ENCODE results near the gene PIP4K2C. TPM values are rescaled to one million over a fixed set of nuclear protein-coding genes. Genes with fewer than 3 reads are reported as not detected.
"Not testable (repeated sequence)": the region's sequence is repeated elsewhere in the genome, so short reads cannot be mapped to it uniquely, and the experiment has no call there.

Gene PIP4K2C
- polyA plus RNA-seq, 1 donor: 12.1 TPM

DNA sequence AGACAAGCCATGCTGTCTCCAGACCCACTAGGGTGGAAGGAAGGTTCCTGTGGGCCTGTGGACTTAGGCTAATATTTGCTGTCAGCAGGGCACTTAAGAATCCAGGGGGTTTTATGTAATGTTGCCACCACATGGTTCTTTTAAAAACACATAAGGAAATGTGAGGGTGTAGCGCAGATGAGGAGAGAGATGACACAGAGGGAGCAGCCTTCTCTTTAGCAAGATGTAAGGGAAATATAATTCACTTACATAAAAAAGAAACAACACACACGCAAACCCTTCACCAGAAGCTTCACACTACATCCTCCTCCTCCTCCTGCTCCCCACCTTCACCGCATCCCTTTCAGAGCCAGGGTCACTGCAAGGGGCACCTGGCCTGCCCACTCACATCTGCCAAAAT is 4.9 kb upstream of the PIP4K2C start:
- no peak for DNase-seq

GRCh38 chr12:57586832-57587429 is 4.1 kb upstream of the PIP4K2C start:
- DNase-seq: no peak

- DNase-seq: not testable (repeated sequence)
Observed at GRCh38 chr12:57588951-57589610, 1.9 kb upstream of the PIP4K2C start.

DNA sequence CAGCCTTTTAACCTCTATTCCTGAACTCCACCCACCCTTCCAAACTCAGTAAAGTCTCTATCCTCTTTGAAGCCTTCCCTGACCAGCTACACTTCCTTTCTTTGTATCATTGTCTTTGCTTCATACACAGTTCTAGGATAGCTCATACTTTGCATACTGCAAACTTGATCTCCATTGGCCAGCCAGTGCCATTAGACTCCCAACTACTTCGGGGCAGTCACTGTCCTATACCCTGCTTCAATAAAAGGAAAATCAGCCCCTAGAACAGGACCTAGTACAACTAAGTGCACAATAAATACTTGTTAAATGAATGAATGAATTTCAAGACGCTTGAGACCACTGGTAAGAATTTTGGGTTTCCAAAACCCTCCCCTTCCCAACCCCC is 521 bp upstream of the PIP4K2C start:
- no peak for DNase-seq

DNA sequence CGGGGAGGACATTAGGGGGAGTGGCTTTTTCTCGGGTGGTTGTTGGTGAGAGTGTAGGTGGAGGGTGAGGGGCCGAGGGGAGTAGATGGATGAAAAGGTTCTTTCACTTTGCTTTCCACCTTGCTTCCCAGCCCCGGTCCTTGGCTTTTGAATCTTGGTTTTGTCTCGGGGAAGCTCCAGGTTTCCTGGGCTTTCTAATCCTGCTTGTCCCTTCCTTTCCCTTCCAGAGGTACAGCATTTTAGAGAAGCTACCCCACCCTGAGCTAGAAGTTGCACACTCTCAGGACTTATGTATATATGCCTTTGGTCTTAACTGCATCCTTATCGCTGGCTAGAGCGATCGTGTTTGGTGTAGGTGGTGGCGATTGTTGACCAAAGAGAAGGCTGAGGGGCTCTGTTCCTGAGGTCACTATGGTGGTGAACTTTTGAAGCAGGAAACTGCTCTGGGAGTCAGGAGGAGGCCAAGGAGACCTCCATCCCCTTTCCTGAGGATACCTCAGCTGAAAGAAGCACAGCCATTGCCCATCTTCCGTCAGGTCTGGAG is 862 bp downstream of the PIP4K2C start:
- DNase-seq: no peak

DNA sequence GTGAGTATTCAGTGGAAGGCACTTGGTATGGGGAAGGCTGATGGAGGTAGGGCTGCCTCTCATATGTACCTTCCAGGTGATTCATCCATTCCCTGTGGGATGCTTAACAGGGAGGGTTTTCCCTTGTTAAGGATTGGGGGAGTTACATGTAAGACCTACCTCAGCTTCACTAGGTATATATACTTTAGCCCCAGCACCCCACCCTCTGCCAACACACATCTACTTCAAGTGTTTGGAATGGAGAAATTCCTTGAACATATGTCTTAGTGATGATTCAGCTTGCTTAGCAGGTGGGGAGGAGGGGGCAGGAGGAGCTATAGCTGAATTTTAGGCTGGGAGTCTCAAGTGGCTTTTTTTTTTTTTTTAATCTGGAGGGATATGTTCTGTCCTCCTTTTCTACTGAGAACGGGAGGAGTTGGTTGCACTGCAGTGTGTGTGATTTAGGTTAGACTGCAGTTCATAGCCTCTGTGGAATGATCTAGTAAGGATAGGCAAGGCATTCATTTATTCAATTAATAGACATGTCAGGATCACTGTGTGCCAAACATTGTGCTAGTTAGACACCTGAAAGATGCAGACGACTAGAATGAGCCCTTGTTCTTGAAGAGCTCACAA is 1.7 kb downstream of the PIP4K2C start:
- DNase-seq: no peak

DNA sequence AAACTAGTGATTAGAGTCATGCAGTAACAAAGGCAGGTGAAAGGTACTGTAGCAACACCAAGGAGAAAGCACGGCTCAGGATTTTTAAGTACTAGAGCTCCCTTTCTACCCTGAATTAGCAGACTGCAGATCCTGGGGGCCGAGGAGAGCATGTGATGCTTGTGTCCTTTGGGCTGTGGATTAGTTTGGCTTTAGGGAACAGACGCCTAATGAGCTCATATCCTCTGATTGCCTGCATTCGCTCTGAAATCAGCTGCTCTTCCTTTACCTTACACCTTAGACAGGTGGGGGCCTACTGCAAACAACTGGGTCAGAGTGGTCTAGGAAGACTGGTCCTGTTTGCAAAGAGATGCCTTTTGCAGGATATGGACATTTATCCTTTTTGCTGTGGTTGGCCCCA is 2.2 kb downstream of the PIP4K2C start:
- no peak for DNase-seq

GRCh38 chr12:57600395-57600794 is 9.4 kb downstream of the PIP4K2C start:
- DNase-seq: no peak

DNA sequence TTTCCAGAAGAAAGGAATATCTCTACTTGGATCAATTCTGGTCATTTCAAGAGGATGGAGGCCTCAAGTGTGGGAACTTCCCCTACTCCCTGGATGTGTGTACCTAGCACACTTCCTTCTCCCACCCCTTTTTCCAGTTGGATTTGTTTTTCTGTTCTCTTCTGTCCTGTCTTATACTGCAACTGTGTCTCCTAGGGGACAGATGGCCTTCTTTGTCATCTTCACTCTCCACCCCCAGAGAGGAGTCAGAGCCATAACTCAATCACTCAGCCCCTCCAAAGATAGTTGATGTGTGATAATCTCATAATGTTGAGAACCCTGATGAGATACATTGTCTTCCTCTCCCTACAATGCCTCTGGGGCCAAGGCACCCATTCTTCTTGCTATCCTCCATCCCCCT is 11.6 kb downstream of the PIP4K2C start:
- DNase-seq: no peak

GRCh38 chr12:57603324-57603723 is 12.3 kb downstream of the PIP4K2C start:
- no peak for DNase-seq

- peak; percentile 77 for DNase-seq
Observed at GRCh38 chr12:57603815-57604453, 12.9 kb downstream of the PIP4K2C start.

DNA sequence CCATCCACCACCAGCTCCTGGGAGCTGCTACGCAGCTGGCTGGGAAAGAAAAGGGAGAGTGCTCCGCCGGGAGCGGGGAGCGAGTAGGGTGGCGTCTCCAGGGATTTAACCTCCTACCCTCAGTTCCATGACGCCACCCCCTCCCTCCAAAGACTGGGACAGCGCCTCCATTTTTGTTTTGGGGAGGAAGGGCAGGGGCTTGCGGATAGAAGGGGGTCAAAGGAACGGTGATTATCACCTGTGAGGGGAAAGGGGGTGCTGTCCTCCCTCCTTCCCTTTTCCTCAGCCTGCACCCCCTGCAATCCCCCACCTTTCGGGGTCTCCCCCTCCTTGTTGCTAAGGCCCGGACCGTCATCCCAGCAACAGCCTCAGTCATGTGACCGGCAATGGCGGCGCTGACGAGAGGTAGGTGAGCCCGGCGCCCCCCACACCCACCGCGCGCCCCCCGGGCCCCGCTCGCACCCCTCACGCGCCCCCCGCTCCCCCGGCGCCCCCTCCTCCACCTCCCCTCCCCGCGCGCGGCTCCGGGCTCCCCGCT is 13.5 kb downstream of the PIP4K2C start, which contains the start of gene DTX3:
DTX3 (plus strand) TSS at position 371 of the 538 bp plus-strand sequence. CDS start 1,694 bp downstream, outside the sequence.
- DNase-seq: peak; percentile 40

DNA sequence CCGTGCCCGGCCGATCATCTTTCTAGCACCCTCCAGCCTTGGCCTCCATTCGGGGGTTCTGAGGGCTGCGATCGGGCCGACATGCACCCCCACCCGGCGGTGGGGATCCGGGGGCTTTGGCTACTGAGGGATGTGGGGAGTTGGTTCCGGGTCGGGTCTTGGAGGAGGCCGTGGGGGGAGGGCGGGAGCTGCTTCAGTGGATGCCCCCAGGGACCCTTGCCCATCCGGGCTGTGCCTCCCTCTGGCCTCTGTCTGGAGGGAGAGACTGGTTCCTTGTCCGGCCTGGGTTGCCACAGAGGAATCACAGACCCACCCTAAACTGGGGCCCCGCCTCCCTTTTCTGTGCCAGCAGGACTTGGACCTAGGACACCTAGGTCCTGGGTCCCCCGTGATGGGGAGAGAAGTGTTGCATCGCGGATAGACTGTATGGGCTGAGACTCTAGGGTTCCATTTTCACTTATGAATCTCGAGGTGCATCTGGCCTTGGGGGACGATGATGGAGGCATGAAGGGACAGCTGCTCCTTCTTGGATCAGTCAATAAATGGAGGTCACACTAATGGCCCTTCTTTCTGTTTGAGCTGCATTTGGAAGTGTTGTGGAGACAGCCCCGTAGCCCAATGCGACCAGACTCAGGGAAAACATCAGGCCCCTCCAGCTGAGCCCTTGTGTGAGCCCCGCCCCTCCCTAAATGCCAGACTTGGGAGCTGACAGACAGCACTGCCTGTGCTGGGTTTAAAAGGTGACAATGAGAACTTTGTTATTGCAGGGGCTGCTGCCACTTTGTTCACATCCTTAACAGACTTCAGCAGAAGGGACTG is 14.2 kb downstream of the PIP4K2C start:
- peak; percentile 29 for DNase-seq

- DNase-seq: no peak
Observed at GRCh38 chr12:57605811-57606311, 14.9 kb downstream of the PIP4K2C start.

GRCh38 chr12:57606399-57606798 is 15.4 kb downstream of the PIP4K2C start:
- no peak for DNase-seq

- no peak for DNase-seq
Observed at GRCh38 chr12:57606821-57607220, 15.8 kb downstream of the PIP4K2C start.

GRCh38 chr12:57607958-57608663 is 17.1 kb downstream of the PIP4K2C start:
- DNase-seq: no peak

DNA sequence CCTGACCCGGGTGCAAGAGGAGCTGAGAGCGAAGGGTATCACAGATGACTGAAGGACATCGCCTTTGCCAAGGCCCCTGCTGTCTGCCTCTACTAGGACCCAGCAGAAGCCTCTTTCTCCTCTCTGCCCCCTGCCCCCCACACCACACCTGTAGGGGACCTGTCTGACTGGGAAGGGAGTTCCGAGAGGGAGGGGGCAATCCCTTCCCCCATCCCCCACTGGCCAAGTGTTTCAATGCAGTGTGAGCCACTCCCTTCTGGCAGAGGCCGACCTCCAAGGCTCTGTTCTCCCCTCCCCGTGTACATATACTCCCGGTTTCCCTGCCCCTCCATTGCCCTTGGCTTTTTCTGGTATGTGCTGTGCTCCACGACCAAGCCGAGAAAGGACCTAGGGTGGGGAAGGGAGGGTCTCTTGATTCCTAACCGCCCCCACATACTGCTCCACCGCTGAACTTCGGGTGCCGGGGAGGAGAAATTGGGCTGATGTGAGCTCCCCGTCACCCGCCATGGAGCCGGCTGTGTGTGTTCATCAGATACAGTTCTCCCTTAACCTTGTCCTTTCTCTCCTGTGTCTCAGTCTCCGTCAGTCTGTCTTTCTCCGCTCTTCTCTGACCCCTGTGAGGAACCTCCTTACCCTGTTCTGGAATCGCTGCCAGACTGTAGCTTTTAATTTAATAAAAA is 18.2 kb downstream of the PIP4K2C start:
- no peak for DNase-seq

- DNase-seq: peak; percentile 34
Observed at GRCh38 chr12:57609781-57610553, 19.0 kb downstream of the PIP4K2C start.
